MM.1S (cell line): Measurements from ENCODE around the gene ISLR.
A peak's percentile ranks its signal among the peaks of the same experiment; 100 is the strongest.

ENCODE experiments used
- DNase-seq: peaks from one replicate; pipeline ENCODE4 v3.0.0-alpha.2; 2015
- H2AFZ ChIP-seq: fragments of 300-600 bp; sonication (generic); 2 replicates; pipeline ENCODE4 v1.6.0; 2016; ENCODE audit warnings: antibody characterized with exemption, low read length
- H3F3A ChIP-seq: fragments of 300-600 bp; sonication (generic); 2 replicates; pipeline ENCODE4 v1.6.1; 2016; ENCODE audit warnings: mild to moderate bottlenecking, antibody characterized with exemption, low read length, moderate library complexity, mixed read lengths; ENCODE audit not compliant: insufficient read depth
- H3K27ac ChIP-seq: fragments of 300-600 bp; sonication (generic); 2 replicates; pipeline ENCODE4 v1.5.1; 2016; ENCODE audit warnings: mild to moderate bottlenecking, low read length
- H3K27me3 ChIP-seq: fragments of 300-600 bp; sonication (generic); replicated peaks from 2 replicates; pipeline ENCODE4 v1.6.0; 2016; ENCODE audit warnings: low read length; ENCODE audit not compliant: insufficient read depth
- H3K36me3 ChIP-seq: fragments of 300-600 bp; sonication (generic); replicated peaks from 2 replicates; pipeline ENCODE4 v1.6.1; 2016; ENCODE audit warnings: mild to moderate bottlenecking, low read length, mixed read lengths; ENCODE audit not compliant: insufficient read depth
- H3K4me1 ChIP-seq: fragments of 300-600 bp; sonication (generic); 2 replicates; pipeline ENCODE4 v1.6.1; 2016; ENCODE audit warnings: low read length, mixed read lengths
- H3K4me2 ChIP-seq: fragments of 300-600 bp; sonication (generic); 2 replicates; pipeline ENCODE4 v1.6.0; 2016; ENCODE audit warnings: low read depth, low read length
- H3K4me3 ChIP-seq: fragments of 300-600 bp; sonication (generic); 2 replicates; pipeline ENCODE4 v1.5.1; 2016; ENCODE audit warnings: low read length, mixed read lengths
- H3K79me2 ChIP-seq: fragments of 300-600 bp; sonication (generic); 2 replicates; pipeline ENCODE4 v1.6.1; 2016; ENCODE audit warnings: mixed run types, low read length, mixed read lengths
- H3K9ac ChIP-seq: fragments of 300-600 bp; sonication (generic); 2 replicates; pipeline ENCODE4 v1.6.1; 2016; ENCODE audit warnings: low read length, mixed read lengths
- H3K9me2 ChIP-seq: fragments of 300-600 bp; sonication (generic); replicated peaks from 2 replicates; pipeline ENCODE4 v1.6.1; 2016; ENCODE audit warnings: mild to moderate bottlenecking, low read length, mixed read lengths; ENCODE audit not compliant: insufficient read depth
- H3K9me3 ChIP-seq: fragments of 300-600 bp; sonication (generic); replicated peaks from 2 replicates; pipeline ENCODE4 v1.6.1; 2016; ENCODE audit warnings: mild to moderate bottlenecking, low read length, mixed read lengths; ENCODE audit not compliant: insufficient read depth
- H4K20me1 ChIP-seq: fragments of 300-600 bp; sonication (generic); 2 replicates; pipeline ENCODE4 v1.6.1; 2016; ENCODE audit warnings: mild to moderate bottlenecking, low read length, moderate library complexity, mixed read lengths; ENCODE audit not compliant: insufficient read depth
- CTCF ChIP-seq: fragments of 300-600 bp; sonication (generic); IDR thresholded peaks from 2 replicates; pipeline ENCODE4 v1.5.1; 2016; ENCODE audit warnings: antibody characterized with exemption, low read length, mixed read lengths
- EZH2 ChIP-seq: fragments of 300-600 bp; sonication (generic); optimal IDR thresholded peaks from 2 replicates; pipeline ENCODE3; 2017; ENCODE audit warnings: low read depth, mild to moderate bottlenecking, antibody characterized with exemption, low read length, mixed read lengths
- EZH2phosphoT487 ChIP-seq: fragments of 300-600 bp; sonication (generic); IDR thresholded peaks from 2 replicates; pipeline ENCODE4 v1.6.1; 2018; ENCODE audit warnings: antibody characterized with exemption, low read length

ISLR gene

DNA sequence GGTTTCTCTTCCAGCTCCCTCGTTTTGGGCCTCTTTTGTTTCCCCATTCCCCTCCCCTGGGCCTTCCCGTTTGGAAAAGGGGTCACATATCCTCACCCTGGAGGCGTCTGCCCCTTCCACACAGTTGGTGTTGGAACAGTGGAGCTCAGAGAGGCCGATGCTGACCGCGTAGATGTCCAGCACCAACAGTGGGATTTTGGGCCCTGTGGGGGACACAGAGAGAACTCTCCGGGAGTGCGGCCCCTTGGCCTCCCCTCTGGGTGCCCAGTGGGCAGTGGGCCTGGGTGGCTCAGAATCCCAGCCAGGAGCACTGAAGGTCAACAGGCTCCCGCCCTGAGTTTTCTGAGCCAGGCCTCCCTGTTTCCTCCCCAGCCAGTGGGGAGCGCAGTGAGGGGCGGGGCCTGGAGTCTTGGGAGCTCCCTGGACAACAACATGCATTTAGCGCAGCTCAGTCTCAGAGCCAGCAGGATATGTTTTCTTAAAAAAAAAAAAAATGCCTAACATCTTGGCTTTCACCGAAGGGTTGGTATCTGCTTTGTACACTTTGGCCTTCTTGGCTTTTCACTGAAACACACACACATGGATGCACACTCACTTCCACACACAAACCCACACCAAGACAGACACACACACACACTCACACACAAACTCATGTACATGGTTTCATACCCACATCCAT is 670 bp upstream of the ISLR start:
- TF ChIP-seq EZH2, result no peak
- no peak for TF ChIP-seq EZH2phosphoT487
- H3K9ac ChIP-seq, result no peak overlapping the region
- H3K9me2 ChIP-seq, result no peaks in the 10 kb centered on the region
- no peaks in the 10 kb centered on the region for H3K4me1 ChIP-seq
- H3K79me2 ChIP-seq, result no peaks in the 10 kb centered on the region
- H4K20me1 ChIP-seq, result no peaks in the 10 kb centered on the region
- no peaks in the 10 kb centered on the region for H3F3A ChIP-seq
- 0 out of 2 replicates have a peak overlapping the region, but pooled peaks have one; percentile 12 for H2AFZ ChIP-seq
- no peak overlapping the region; the same call in 1 of the 2 replicates for H3K4me2 ChIP-seq
- peaks cover 72% of the 10 kb centered on the region for H3K27me3 ChIP-seq
- H3K4me3 ChIP-seq, result no peak overlapping the region
- no peak for DNase-seq
- H3K9me3 ChIP-seq, result no peaks in the 10 kb centered on the region
- H3K27ac ChIP-seq, result no peak overlapping the region
- H3K36me3 ChIP-seq, result no peaks in the 10 kb centered on the region

DNA sequence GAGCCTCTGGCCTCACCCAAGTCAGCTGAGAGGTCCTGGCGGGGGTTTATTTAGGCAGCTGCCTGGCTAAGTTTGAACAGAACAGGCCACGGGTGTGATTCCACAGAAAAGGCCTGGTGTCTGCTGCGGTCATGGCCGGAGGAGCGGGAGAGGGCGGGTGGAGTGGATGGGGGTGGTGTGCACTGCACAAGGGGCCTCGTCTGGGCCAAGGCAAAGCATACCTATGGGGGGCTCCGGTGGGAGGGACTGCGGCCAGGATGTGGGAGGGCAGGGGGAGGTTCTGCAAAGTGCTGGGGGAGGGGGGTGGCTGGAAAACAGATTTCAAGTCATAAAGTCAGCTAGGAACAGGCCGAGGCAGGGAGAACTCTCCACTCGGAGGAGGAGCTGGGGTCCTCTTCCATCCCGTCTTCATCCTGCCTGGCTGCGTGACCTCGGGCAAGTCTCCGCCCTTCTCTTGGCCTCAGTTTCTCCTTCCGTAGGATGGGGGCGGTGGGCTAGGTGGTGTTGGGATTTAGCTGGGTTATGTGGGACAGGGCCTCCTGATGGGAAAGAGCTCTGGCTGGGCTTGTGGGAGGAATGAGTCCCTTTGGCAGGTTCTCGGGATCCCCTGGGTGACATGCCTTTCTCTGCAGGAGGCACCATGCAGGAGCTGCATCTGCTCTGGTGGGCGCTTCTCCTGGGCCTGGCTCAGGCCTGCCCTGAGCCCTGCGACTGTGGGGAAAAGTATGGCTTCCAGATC is 878 bp downstream of the ISLR start:
- H3K79me2 ChIP-seq, result no peaks in the 10 kb centered on the region
- H3K9ac ChIP-seq, result no peak overlapping the region
- no peaks in the 10 kb centered on the region for H3K9me2 ChIP-seq
- peaks cover 77% of the 10 kb centered on the region for H3K27me3 ChIP-seq
- H3K9me3 ChIP-seq, result no peaks in the 10 kb centered on the region
- H3K4me2 ChIP-seq, result no peak overlapping the region
- TF ChIP-seq CTCF, result no peak
- no peak for TF ChIP-seq EZH2phosphoT487
- no peak for TF ChIP-seq EZH2
- no peaks in the 10 kb centered on the region for H3K4me1 ChIP-seq
- no peak overlapping the region for H3K27ac ChIP-seq
- H3F3A ChIP-seq, result no peaks in the 10 kb centered on the region
- no peak overlapping the region for H2AFZ ChIP-seq
- no peaks in the 10 kb centered on the region for H3K36me3 ChIP-seq
- DNase-seq, result no peak
- no peaks in the 10 kb centered on the region for H4K20me1 ChIP-seq
- H3K4me3 ChIP-seq, result no peak overlapping the region

- no peak overlapping the region for H3K4me2 ChIP-seq
- H3K9me3 ChIP-seq, result no peaks in the 10 kb centered on the region
- TF ChIP-seq CTCF (no peak), EZH2phosphoT487 (no peak), EZH2 (no peak)
- no peak overlapping the region for H3K9ac ChIP-seq
- peaks cover 82% of the 10 kb centered on the region for H3K27me3 ChIP-seq
- no peak overlapping the region for H3K27ac ChIP-seq
- H3K36me3 ChIP-seq, result no peaks in the 10 kb centered on the region
- H4K20me1 ChIP-seq, result no peaks in the 10 kb centered on the region
- H3K9me2 ChIP-seq, result no peaks in the 10 kb centered on the region
- no peak overlapping the region for H2AFZ ChIP-seq
- no peak overlapping the region for H3K4me3 ChIP-seq
- H3K79me2 ChIP-seq, result no peaks in the 10 kb centered on the region
- DNase-seq, result no peak
- no peaks in the 10 kb centered on the region for H3K4me1 ChIP-seq
- no peaks in the 10 kb centered on the region for H3F3A ChIP-seq
Observed at GRCh38 chr15:74174958-74175253, 1.4 kb downstream of the ISLR start.
